Measurements from ENCODE around the gene NFKB2. TPM values are rescaled to one million over a fixed set of nuclear protein-coding genes. Genes with fewer than 3 reads are reported as not detected.

The NFKB2 gene
- 10 to 100 TPM in 1 of 2 donors, 1 to 10 TPM in 1; 7.3 to 15.6 TPM for total RNA-seq

DNA sequence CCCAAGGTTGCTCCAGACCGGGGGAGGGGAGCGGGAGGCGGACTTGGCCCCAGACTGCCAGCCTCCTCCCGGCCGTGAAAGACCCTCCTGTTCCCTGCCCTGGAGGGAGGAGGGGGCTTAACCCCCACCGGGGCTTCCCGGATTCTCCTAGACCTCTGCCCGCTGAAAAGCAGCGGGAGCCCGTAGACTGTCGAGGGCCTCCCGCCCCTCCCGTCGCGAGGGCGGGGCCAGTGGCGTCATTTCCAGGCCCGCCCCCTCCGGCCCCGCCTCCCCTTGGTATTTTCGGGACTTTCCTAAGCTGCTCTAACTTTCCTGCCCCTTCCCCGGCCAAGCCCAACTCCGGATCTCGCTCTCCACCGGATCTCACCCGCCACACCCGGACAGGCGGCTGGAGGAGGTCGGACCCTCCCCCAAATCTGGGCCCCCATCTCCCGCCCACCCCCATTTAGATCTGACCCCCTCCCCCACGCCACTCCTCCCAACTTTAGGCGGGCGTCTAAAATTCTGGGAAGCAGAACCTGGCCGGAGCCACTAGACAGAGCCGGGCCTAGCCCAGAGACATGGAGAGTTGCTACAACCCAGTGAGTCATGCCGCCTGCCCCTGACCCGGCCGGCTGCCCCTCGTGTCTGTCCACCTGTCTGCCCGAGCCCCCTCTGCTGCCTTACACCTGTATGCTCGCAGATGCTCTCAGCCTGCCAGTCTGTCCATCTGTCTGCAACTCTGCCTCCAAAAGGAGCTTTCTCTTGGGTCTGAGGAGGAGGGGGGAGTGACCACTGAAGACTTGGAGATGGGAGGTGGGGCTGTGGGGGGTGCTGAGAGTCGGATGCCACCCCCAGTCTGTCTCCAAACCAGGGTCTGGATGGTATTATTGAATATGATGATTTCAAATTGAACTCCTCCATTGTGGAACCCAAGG is at the start of gene NFKB2:
TSS of gene NFKB2 (plus strand) at position 306 of the 917 bp plus-strand sequence. CDS start at position 561, 255 bp downstream.
- TF ChIP-seq CTCF (IDR thresholded peaks at IDR 0.05): no peak
- peak within 1 kb of the TSS; percentile 94 to 95 for H3K27ac ChIP-seq
- no peaks in the 10 kb centered on the region for H3K27me3 ChIP-seq
- peak; percentile 93 for DNase-seq (ENCODE audit: low spot score)
- H3K4me1 ChIP-seq: peaks cover 0 to 45% of the 10 kb centered on the region in 2 donors
- H3K9me3 ChIP-seq: no peaks in the 10 kb centered on the region
- H3K4me3 ChIP-seq: peak within 1 kb of the TSS; percentile 61 to 62
- no peaks in the 10 kb centered on the region for H3K36me3 ChIP-seq

DNA sequence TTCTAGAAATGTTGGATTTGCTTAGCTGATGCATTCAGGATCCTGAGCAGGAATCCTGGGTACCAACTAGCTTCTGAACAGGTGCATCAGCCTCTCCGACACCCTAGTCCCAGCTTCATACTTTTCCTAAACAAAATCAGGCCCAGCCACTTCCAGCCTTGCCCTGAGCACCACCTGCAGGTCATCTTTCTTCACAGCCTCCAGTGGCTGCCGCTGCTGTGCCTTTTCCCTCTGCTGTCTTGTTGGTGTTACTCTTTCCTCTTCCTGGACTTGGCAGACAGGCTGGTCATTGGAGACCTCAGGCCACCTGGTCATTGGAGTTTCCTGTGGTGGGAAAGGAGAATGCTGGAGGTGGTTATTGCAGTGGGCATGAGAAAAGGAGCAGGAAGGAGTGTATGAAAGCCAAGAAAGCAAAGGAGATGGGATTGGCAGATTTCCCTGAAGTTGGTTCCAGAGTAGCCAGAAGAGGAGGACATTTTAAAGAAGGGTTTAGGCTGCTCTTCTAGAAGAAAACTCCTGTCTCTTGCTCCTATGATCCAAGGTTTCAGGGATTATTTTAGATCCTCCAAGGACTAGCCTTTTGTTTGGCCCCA is 48.2 kb upstream of the NFKB2 start:
- peak; percentile 59 for DNase-seq (ENCODE audit: low spot score)

DNA sequence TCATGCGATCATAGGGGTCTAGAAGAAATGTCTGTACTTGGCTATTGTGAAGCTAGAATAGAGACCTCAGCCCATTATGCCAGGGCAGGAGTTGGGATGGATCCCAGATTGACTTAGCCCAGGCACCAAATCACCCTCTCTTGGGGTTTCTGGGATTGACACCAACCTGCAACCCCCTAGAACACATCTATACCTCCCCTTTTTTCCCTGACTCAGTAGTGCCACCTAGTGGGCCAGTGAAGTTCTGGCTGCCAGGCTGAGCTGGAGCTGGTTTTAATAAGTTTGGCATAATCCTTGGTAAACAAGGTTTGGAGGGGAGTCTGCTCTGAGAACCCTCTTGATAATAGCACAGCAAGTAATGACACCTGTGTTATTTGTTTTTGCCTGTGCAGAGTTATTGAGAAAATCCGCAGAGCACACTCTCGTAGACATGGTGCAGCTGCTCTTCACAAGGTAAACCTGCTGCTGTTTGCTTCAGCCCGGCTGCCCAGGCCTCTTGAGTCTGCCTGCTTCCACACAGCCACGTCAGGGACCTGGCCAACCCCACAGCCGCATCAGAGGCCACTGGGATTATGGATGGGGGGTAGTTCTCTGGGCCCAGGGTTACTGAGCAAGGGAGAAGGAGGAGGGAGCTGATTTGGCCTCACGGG is 43.3 kb upstream of the NFKB2 start:
- H3K36me3 ChIP-seq: peaks cover 55% of the 10 kb centered on the region
- no peaks in the 10 kb centered on the region for H3K27me3 ChIP-seq
- DNase-seq (ENCODE audit: low spot score): peak; percentile 62
- peak; percentile 80 to 91 for TF ChIP-seq CTCF (IDR thresholded peaks at IDR 0.05)
- no peak overlapping the region for H3K4me3 ChIP-seq
- no peaks in the 10 kb centered on the region for H3K4me1 ChIP-seq
- no peak overlapping the region for H3K27ac ChIP-seq
- H3K9me3 ChIP-seq: no peaks in the 10 kb centered on the region

More for the DNA sequence above, 48.2 kb upstream of the NFKB2 start:
- no peak overlapping the region for H3K4me3 ChIP-seq
- peak; percentile 23 to 68 for TF ChIP-seq CTCF (IDR thresholded peaks at IDR 0.05)
- no peak overlapping the region for H3K27ac ChIP-seq
- no peaks in the 10 kb centered on the region for H3K27me3 ChIP-seq
- no peaks in the 10 kb centered on the region for H3K4me1 ChIP-seq
- no peaks in the 10 kb centered on the region for H3K9me3 ChIP-seq
- H3K36me3 ChIP-seq: peaks cover 33% of the 10 kb centered on the region

DNA sequence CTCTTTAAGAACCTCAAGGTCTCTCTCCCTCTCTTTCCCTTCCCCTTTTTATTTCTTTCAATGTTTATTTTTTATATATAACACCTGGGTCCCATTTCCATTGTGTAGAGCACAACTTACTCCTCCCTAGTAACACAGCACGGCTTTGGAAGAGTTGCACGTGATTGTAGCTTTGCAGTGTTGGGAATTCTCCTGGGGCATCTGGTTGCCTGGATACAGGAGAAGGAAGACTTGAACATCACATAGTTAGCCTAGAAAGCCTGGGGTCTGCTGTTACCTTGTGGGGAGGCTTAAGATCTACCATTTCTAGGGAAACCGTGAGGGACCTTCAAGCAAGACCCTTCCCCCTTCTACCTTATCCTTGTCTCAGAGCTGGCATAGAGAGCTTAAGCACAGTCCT is 41.1 kb upstream of the NFKB2 start:
- Histone ChIP-seq H3K27me3 (no peaks in the 10 kb centered on the region), H3K4me1 (no peaks in the 10 kb centered on the region), H3K27ac (no peak overlapping the region), H3K36me3 (peaks cover 70% of the 10 kb centered on the region), H3K9me3 (no peaks in the 10 kb centered on the region), H3K4me3 (no peak overlapping the region)
- DNase-seq (ENCODE audit: low spot score): no peak
- TF ChIP-seq CTCF (IDR thresholded peaks at IDR 0.05): no peak

DNA sequence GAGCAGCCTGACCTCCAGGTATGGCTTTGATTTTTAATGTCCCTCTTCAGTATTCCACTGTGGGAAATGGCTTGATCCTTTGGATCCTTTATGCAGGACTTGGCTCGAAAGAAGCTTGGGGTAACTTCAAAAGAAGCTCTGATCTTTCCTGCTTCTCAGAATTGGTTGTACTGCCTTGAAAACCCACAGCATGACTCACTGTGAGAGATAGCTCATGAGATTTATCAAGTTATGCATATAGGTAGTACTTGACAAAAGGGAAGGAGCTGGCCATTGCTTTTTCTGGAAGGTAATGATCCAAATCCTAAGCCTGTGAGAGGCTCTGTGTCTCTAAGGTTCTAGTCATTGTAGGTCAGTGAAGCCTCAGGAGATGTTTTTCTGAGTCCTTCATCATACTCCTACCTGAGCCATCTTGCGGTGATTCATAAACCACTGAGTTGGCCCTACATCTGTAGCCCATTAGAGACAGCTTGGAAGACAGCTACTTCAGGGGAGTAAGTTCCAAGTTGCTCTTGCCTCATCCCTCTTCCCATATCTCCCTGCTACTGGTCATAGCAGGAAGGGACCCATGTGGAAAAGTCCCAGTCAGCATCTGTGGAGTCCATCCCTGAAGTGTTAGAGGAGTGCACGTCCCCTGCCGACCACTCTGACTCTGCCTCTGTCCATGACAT is 36.7 kb upstream of the NFKB2 start:
- Histone ChIP-seq H3K9me3 (no peaks in the 10 kb centered on the region), H3K4me1 (no peaks in the 10 kb centered on the region), H3K4me3 (no peak overlapping the region), H3K27ac (no peak overlapping the region), H3K27me3 (no peaks in the 10 kb centered on the region), H3K36me3 (peaks cover 85% of the 10 kb centered on the region)
- TF ChIP-seq CTCF (IDR thresholded peaks at IDR 0.05): no peak
- no peak for DNase-seq (ENCODE audit: low spot score)
